Superior temporal gyrus (tissue), 1 donor: ENCODE results near the gene ULK2.
"Not testable (repeated sequence)": the region's sequence is repeated elsewhere in the genome, so short reads cannot be mapped to it uniquely, and the experiment has no call there.

Source experiments
- DNase-seq: peaks from one replicate; pipeline ENCODE4 v3.0.0-alpha.2; 2016; ENCODE audit errors: extremely low spot score

Gene ULK2

DNA sequence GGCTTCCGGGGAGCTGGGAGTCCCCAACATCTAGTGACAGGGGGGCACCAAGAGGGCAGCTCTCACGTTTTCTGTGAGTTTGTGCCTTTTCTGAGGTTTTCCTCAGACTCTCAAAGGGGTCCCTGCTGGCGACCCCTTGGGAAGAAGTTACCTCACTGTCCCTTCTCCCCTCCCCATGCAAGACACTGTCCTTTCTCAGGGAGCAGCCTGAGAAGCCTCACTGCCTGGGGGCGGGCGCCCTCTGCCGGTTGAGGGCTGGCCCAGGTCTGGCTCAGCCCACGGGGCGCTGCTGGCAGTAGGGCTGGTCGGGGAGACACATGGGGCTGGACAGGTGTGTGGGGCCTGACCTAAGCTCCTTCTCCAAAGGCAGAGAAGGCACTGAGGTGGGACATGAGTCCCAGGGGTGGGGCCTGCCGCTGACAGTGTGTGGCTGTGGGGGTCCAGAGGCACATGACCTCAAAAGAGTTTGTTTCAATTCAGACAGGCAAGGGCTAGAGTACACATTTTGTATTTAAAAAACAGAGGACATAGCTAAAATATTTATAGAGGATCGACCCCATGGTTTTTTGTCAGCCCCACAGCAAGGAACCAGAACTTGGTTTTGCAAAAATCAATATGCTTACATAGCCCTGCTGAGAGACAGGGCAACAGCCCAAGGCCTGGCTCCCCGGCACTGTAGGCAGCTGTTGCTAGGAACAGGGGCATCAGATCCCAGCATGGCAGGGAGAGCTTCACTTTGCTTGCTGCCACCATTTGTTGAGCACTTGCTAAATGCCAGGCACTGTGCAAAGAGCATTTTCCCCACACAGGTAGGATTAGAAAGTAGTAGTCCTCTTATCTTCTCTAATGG, 101.1 kb downstream of the ULK2 start:
- peak; percentile 86 for DNase-seq

- no peak for DNase-seq
These were observed 101.7 kb downstream of the ULK2 start for GRCh38 chr17:19766016-19766415.

DNA sequence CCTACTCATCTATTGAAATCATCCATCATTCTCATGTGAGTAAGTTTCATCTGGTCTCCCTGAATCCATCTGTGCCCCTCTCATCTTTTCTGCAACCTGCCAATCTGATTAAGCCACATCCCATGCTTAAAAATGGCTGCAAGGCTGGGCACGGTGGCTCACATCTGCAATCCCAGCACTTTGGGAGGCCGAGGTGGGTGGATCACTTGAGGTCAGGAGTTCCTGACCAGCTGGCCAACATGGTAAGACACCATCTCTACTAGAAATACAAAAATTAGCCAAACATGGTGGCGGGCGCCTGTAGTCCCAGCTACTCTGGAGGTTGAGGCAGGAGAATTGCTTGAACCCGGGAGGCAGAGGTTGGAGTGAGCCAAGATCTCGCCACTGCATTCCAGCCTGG, 103.7 kb downstream of the ULK2 start:
- not testable (repeated sequence) for DNase-seq

- DNase-seq: no peak
These were observed 104.3 kb downstream of the ULK2 start for GRCh38 chr17:19763416-19763815.

DNA sequence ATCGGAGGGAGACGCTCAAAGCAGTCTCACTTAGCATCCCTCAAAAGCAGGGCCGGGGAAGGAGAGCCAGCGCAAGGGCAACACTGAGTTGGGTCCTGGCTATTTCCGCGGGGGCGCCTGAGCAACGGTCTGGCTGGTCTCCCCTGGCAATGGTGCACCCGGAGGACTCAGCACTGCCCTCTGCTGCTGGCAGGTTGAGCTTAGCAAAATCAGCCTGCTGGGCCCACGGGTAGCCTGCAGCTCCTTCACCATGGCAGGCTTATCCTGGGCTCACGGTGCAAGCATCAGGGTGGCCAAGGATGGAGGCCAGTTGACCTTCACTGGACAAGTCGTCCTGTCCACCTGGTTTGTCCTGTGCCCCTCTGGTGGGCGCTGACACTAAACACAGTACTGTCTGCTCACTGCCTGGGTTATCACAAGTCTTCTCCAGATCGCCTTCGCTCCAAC, 105.2 kb downstream of the ULK2 start:
- DNase-seq: peak; percentile 78

- DNase-seq: no peak
These were observed 107.0 kb downstream of the ULK2 start for GRCh38 chr17:19760746-19761145.

DNA sequence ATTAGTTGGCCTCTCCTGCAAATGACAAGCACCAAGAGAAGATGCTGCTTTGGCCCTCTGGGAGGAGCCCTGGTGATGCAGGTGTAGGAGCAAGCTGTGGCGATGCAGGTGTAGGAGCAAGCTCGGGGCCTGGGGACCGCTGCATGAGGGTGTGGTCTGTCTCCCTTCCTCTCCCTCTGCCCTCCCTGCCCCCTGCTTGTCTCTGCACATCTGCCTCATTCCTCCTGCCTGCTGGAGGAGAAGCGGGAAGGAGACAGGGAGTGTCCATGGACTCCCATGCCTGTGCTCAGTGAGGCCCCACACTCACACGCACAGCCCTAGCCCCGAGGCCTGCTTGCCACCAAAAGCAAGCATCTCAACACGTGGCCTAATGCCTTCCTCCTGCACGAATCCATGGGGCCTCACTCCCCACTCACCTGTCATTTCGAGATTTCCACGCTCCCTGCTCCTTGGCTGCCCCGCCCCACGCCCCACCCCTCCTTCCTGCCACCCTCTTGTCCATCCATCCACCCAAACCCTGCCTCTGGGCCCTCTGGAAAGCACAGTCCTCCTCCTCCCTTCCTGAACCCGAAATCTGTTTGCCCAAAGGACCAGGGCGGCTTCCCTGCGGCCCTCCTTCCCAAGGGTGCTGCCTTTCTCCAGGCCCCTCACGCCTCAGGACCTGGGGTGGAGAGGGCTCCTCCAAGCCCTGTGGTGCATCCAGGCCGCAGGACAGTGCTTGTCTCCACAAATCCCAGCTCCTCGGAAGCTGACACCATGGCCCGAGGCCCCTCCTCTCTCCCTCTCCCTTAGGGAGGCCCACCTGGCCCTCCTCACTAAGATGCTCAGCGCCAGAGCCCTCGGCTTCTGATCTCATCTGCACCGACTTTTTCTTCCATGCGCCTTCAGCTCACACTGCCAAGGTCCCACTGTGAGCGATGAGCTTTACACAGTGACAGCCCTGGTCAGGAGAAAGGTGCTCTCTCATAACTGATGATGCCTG, 107.9 kb downstream of the ULK2 start:
- DNase-seq: no peak

DNA sequence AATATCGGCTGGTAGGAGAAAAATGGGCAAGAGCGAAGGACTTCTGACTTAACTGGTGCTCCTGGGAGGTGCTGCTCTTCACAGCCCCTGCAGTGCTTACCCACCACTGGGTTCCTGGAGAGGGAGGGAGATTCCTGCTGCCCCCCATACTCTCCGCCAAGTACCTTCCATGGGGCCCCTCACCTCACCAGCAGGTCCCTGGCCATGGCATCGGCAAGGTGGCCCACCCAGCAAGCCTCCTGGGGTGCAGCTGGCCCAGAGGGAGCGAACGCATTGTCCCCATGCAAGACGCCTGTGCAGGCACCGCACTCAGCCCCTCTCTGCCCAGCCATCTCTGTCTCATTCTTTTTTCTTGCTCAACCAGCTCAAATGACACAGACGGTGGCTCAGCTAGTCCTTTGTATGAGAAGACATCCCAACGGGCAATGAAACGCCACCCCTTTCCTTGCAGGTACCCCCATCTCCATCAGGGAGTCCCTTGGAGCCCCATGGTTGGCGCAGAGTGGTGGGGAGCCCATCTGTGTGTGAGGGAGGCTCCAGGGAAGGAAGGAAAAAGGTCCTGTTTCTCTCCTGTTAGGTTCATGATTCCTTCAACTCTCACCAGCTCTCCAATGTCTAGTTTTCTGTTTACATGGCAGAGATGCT, 110.1 kb downstream of the ULK2 start:
- no peak for DNase-seq

DNA sequence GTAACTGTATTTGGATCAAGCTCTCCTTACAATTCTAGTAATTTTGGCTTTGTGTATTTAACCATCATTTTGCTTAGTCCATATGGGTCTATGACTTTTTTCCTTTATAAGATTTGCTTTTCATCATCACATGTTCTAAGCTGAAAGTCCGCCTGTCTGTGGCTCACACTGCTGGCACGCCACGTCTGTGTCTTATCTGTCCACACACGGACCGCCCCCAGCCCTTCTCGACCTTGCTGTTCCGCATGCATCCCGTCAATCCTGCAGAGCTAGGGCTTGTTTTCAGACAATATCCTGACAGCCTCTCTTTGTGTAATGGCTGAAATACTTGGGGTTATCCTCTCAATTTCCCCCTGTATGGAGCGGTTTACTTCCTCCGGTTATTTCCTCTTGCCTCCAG, 111.2 kb downstream of the ULK2 start:
- DNase-seq: no peak

- no peak for DNase-seq
These were observed 111.8 kb downstream of the ULK2 start for GRCh38 chr17:19755821-19756510.

GRCh38 chr17:19755392-19755791, 112.3 kb downstream of the ULK2 start:
- DNase-seq: no peak

DNA sequence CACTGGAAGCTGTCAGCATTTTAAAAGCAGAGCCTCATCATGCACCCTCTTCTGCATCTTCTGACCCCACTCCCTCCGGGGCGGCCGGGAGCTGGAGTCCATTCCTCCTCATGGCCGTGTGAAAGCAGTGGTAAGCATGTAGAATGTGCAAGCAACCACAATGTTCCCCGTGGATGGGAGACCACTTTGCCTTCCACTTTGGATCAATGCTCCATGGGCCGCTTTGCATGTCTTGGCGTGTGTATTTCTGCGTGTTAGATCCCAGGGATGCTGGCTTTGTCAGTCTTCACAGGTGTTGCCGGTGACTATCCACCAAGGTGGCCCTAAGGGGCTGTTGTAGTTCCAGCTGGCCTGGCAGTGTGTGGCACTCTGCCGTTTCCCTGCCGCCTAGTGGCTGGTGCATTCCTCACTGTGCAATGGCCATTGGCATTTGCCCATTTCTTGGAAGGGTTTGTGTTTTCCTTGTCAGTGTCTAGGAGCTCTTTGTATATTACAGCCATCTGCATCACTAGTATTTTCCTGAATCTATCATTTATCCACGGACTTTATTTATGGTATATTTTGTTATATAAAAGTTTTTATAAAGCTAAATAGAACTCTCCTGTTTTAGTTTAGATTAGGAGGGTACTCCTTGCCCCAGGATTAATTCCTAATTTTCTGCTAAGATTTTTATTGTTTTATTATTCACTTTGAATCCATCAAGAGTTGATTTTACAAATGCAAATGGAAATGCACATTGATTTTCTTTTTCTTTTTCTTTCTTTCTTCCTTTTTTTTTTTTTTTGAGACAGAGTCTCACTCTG, 113.9 kb downstream of the ULK2 start:
- peak; percentile 85 for DNase-seq

DNA sequence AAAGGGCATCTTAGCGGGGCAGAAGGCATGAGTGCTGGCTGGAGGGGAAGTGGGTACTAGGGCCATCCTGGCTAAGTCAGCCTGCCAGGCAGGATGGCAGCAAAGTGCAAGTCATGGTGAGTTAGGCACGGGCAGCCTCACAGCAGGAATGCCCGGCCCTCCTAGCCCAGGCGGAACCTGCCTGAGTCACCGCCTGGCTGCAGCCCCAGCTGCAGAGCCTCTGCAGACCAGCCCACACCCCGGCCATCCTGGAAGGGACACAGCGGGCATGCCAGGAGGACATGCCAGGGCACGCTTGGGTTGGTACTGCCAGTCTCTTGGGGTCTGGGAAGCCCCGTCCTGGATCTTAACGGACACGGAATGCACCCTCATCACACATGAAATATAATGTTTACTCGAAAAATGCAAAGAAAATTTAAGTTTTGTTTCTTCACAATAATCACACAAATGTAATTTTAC, 114.7 kb downstream of the ULK2 start:
- DNase-seq: peak; percentile 68

GRCh38 chr17:19752216-19753050, 115.3 kb downstream of the ULK2 start:
- DNase-seq: peak; percentile 44

GRCh38 chr17:19750835-19751234, 116.9 kb downstream of the ULK2 start:
- no peak for DNase-seq

DNA sequence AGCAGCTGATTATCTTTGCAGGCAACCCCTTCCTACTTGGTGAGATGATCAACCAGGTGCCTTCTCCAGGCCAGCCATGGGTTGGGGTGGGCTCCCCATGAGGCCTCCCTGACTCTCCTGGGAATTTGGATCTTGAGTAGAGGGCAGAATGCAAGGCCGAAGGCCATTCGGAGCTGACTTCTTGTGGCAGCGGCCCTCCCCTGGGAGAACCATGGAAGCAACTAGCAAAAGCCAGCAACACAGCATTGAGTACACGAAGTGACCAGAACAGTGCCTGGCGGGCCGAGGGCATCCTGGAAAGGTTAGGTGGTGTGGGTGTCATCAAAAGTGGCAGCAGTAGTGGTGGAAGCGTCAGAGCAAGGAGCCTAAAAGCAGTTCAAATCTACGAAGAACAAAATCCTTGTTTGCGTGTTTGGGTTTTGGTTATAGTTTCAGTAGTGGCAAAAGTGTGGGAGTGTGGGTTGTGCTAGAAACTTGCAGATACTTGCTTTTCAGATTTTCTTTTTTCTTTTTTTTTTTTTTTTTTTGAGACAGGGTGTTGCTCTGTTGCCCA, 117.6 kb downstream of the ULK2 start:
- DNase-seq: no peak

- DNase-seq: no peak
These were observed 118.9 kb downstream of the ULK2 start for GRCh38 chr17:19748807-19749193.

DNA sequence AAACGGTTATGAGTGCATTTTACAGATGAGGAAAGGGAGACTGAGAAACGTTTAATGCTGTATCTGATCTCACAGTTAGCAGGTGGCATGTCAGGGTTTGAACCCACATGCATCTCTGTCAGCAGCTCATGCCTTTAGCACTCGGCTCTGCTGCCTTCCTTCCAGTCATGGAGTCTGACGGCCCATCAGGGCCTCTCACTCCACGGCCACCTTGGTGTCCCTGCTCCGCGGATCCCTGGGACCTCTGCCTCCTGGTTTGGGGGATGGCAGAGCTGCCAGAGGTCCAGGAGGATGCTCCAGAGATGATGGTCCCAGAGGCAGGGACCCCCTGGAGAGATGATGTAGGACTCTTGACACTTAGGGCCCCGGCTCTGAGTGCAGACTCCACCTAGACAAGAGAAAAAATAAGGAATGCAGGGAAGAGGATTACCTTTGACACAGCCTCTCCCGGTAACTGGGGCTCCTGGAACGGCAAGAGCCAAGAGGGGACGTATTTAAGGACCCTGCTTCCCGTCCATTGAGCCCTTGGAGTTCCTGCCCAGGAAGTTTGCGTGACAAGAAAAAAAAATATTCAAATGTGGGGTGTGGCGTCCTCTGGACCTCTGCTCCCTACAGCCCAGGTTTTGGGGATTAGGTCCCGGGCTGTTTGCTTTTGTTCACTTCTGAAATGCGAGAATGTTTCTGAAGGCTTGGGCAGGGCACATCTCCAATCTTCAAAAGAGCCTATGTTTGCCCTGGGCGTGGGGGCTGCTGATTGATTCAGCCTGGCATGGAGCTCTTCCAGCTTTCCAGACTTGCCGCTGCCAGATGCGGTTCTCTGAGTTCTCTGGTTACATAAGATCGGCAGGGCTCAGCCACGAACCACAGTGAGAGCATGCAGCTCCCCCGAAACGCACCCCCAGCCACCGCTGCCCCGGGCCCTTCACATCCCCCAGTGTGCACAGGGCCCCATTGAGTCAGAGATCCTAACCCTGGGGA, 119.6 kb downstream of the ULK2 start, which contains the start of gene ALDH3A1:
ALDH3A1 (minus strand) TSS at position 470 of the 978 bp plus-strand sequence. CDS start 3,169 bp downstream, outside the sequence.
- peak; percentile 41 for DNase-seq
